ENCODE data around the gene PLXNA2.

Gene PLXNA2

GRCh38 chr1:208175508-208175895 is 68.7 kb downstream of the PLXNA2 start:
- FAIRE-seq = no peak

GRCh38 chr1:208174731-208175507 is 69.3 kb downstream of the PLXNA2 start:
- no peak for FAIRE-seq

GRCh38 chr1:208174200-208174599 is 70.0 kb downstream of the PLXNA2 start:
- no peak for FAIRE-seq

- FAIRE-seq = no peak
Observed at GRCh38 chr1:208173749-208174148, 70.4 kb downstream of the PLXNA2 start.

- FAIRE-seq = no peak
Observed at GRCh38 chr1:208172423-208173145, 71.6 kb downstream of the PLXNA2 start.

- FAIRE-seq = no peak
Observed at GRCh38 chr1:208171616-208172422, 72.4 kb downstream of the PLXNA2 start.

- no peak for FAIRE-seq
Observed at GRCh38 chr1:208170252-208170651, 73.9 kb downstream of the PLXNA2 start.

- no peak for FAIRE-seq
Observed at GRCh38 chr1:208169081-208169879, 74.9 kb downstream of the PLXNA2 start.

GRCh38 chr1:208167261-208167869 is 76.8 kb downstream of the PLXNA2 start:
- no peak for FAIRE-seq

- FAIRE-seq = no peak
Observed at GRCh38 chr1:208166340-208167138, 77.6 kb downstream of the PLXNA2 start.

- FAIRE-seq = no peak
Observed at GRCh38 chr1:208165659-208166058, 78.5 kb downstream of the PLXNA2 start.

GRCh38 chr1:208164609-208165008 is 79.6 kb downstream of the PLXNA2 start:
- no peak for FAIRE-seq

GRCh38 chr1:208163539-208163938 is 80.6 kb downstream of the PLXNA2 start:
- no peak for FAIRE-seq

GRCh38 chr1:208162903-208163302 is 81.3 kb downstream of the PLXNA2 start:
- no peak for FAIRE-seq

- FAIRE-seq = no peak
Observed at GRCh38 chr1:208161656-208162375, 82.4 kb downstream of the PLXNA2 start.

- no peak for FAIRE-seq
Observed at GRCh38 chr1:208161005-208161404, 83.2 kb downstream of the PLXNA2 start.

GRCh38 chr1:208160259-208160819 is 83.8 kb downstream of the PLXNA2 start:
- no peak for FAIRE-seq

GRCh38 chr1:208159555-208160258 is 84.5 kb downstream of the PLXNA2 start:
- FAIRE-seq = no peak

Data from TTC549 (cell line).